K562 (cell line): ENCODE data around the gene NRM. TPM values are rescaled to one million over a fixed set of nuclear protein-coding genes. Genes with fewer than 3 reads are reported as not detected.
A peak's percentile ranks its signal among the peaks of the same experiment; 100 is the strongest.

ENCODE experiments used
- ATAC-seq: fragments of 200-7000 bp; cut with Tn5 transposase; 3 replicates; pipeline ENCODE4 v1.9.1; 2020; ENCODE audit warnings: moderate library complexity
- BruUV-seq: library from RNA; stranded (reverse); fragments of 400-500 nt; replicated peaks from 2 replicates; lab custom pipeline; 2021; lab: Mats Ljungman, UMichigan
- CTCF ChIA-PET: fragments of 300-600 bp; formaldehyde crosslinking; extraction: SDS; loops from one replicate; lab custom pipeline; 2021; ENCODE audit warnings: low intra/inter-chr PET ratio; lab: Yijun Ruan, JAX
- POLR2A ChIA-PET: fragments of 300-600, 350-650 bp; sonication (Branson Sonifier 250); formaldehyde crosslinking; extraction: SDS; loops from one replicate; lab custom pipeline; 2021; ENCODE audit warnings: antibody characterized with exemption, inconsistent platforms; lab: Yijun Ruan, JAX
- DNase-seq, 4 experiments: peaks; one replicate each; pipeline versions ENCODE4 v3.0.0 to v3.0.0-alpha.2; 2011 to 2018; ENCODE audit warnings: low spot score in 3 of 4, mixed read lengths in 3 of 4; ENCODE audit errors: extremely low read depth in 1 of 4
- FAIRE-seq: peaks from 2 replicates; lab custom pipeline; 2011; peaks lifted over from hg19 to GRCh38; lab: Jason Lieb, UNC
- H2AFZ ChIP-seq: 2 replicates; pipeline ENCODE4 v1.6.0; 2011; ENCODE audit warnings: low read depth, low read length, control low read depth, inconsistent platforms
- H3K27ac ChIP-seq: fragments of 200-600 bp; 3 replicates; pipeline ENCODE4 v1.8.0; 2011; ENCODE audit warnings: low read depth, mild to moderate bottlenecking, control low read depth, inconsistent platforms, low read length, moderate library complexity, mixed read lengths; ENCODE audit errors: extremely low read depth
- H3K27me3 ChIP-seq, 2 experiments: fragments of 300-600 bp in 1 of 2; 2 replicates in 1 of 2; 3 replicates in 1 of 2; pipeline versions ENCODE4 v1.6.0 to v1.8.0; 2011; ENCODE audit warnings: inconsistent platforms in 2 of 2, low read length in 2 of 2, mild to moderate bottlenecking in 1 of 2, mixed read lengths in 1 of 2, moderate library complexity in 1 of 2; ENCODE audit not compliant: control insufficient read depth in 2 of 2, insufficient read depth in 2 of 2
- H3K36me3 ChIP-seq: fragments of 300-600 bp; 3 replicates; pipeline ENCODE4 v1.8.0; 2011; ENCODE audit warnings: mild to moderate bottlenecking, low read length, inconsistent platforms; ENCODE audit not compliant: control insufficient read depth, insufficient read depth
- H3K4me1 ChIP-seq, 2 experiments: fragments of 200-600 bp in 1 of 2; replicated peaks in 1 of 2; 2 replicates in 1 of 2; 3 replicates in 1 of 2; pipeline versions ENCODE4 v1.5.1 to v1.8.0; 2011; ENCODE audit warnings: inconsistent platforms in 2 of 2, low read length in 2 of 2, mild to moderate bottlenecking in 1 of 2, mixed read lengths in 1 of 2, moderate library complexity in 1 of 2; ENCODE audit not compliant: control insufficient read depth in 2 of 2, insufficient read depth in 2 of 2
- H3K4me2 ChIP-seq: 2 replicates; pipeline ENCODE4 v1.6.1; 2011; ENCODE audit warnings: low read length, control low read depth, inconsistent platforms, mixed read lengths; ENCODE audit not compliant: insufficient read depth
- H3K4me3 ChIP-seq: fragments of 200-600 bp; sonication (generic), shearing (Covaris generic); 2 replicates; pipeline ENCODE4 v1.5.1; 2016; ENCODE audit warnings: control low read depth, inconsistent platforms
- H3K79me2 ChIP-seq: fragments of 200-600 bp; 3 replicates; pipeline ENCODE4 v1.8.0; 2011; ENCODE audit warnings: low read length, inconsistent platforms; ENCODE audit not compliant: control insufficient read depth, insufficient read depth
- H3K9ac ChIP-seq, 2 experiments: 2 replicates each; pipeline versions ENCODE4 v1.6.0 to v1.6.1; 2011; ENCODE audit warnings: low read depth in 2 of 2, low read length in 2 of 2, control low read depth in 1 of 2, inconsistent platforms in 1 of 2, mild to moderate bottlenecking in 1 of 2, mixed read lengths in 1 of 2; ENCODE audit not compliant: insufficient read depth in 1 of 2
- H3K9me1 ChIP-seq: one replicate; pipeline ENCODE4 v1.6.0; 2011; ENCODE audit warnings: inconsistent platforms, mild to moderate bottlenecking, low read length, moderate library complexity; ENCODE audit not compliant: control insufficient read depth, insufficient read depth
- H3K9me3 ChIP-seq: replicated peaks from 2 replicates; pipeline ENCODE4 v1.5.1; 2011; ENCODE audit warnings: low read depth, low read length, inconsistent platforms; ENCODE audit not compliant: control insufficient read depth, insufficient read depth
- H4K20me1 ChIP-seq: replicated peaks from 2 replicates; pipeline ENCODE4 v1.6.1; 2011; ENCODE audit warnings: low read length, inconsistent platforms, mixed read lengths; ENCODE audit not compliant: control insufficient read depth, insufficient read depth
- ARID2 ChIP-seq: fragments of 450-650 bp; IDR thresholded peaks from 2 replicates; pipeline ENCODE4 v1.6.1; 2017; ENCODE audit warnings: antibody characterized with exemption, mild to moderate bottlenecking
- CHCHD3 ChIP-seq: fragments of 250-450 bp; sonication (Bioruptor Pico); IDR thresholded peaks from 2 replicates; pipeline ENCODE4 v2.1.2; 2022; ENCODE audit warnings: mild to moderate bottlenecking
- FOXP1 ChIP-seq: sonication (generic); formaldehyde crosslinking; IDR thresholded peaks from 2 replicates; pipeline ENCODE4 v1.8.0; 2022; ENCODE audit warnings: mild to moderate bottlenecking, missing genetic modification reagents
- KDM4B ChIP-seq, 2 experiments: fragments of 450-650 bp in 1 of 2; sonication (generic) in 1 of 2; IDR thresholded peaks; 2 replicates each; pipeline ENCODE4 v1.6.1; 2016 to 2017; ENCODE audit warnings: borderline replicate concordance in 2 of 2, antibody characterized with exemption in 1 of 2, low read depth in 1 of 2, mild to moderate bottlenecking in 1 of 2
- NFIC ChIP-seq: fragments of 450-650 bp; IDR thresholded peaks from 2 replicates; pipeline ENCODE4 v1.6.1; 2017; ENCODE audit warnings: mild to moderate bottlenecking, inconsistent platforms
- NR4A1 ChIP-seq, 2 experiments: fragments of 250-450 bp in 1 of 2; fragments of 450-650 bp in 1 of 2; sonication (Bioruptor Pico) in 1 of 2; IDR thresholded peaks; 2 replicates each; pipeline versions ENCODE4 v1.4.0 to v1.6.1; 2016 to 2020; ENCODE audit warnings: mild to moderate bottlenecking in 2 of 2, missing compliant biosample characterization in 1 of 2, missing genetic modification characterization in 1 of 2, moderate library complexity in 1 of 2
- RAD21 ChIP-seq, 2 experiments: fragments of 250-450 bp in 1 of 2; fragments of 450-650 bp in 1 of 2; sonication (Bioruptor Pico) in 1 of 2; formaldehyde crosslinking in 1 of 2; IDR thresholded peaks in 1 of 2; conservative IDR thresholded peaks in 1 of 2; 2 replicates each; pipeline versions ENCODE4 v1.4.0 to v1.8.0; 2020 to 2022; ENCODE audit warnings: mild to moderate bottlenecking in 2 of 2, moderate library complexity in 1 of 2
- RUNX1 ChIP-seq: sonication (generic); IDR thresholded peaks from 2 replicates; pipeline ENCODE4 v1.6.1; 2016; ENCODE audit warnings: antibody characterized with exemption, low read depth
- SMC3 ChIP-seq: conservative IDR thresholded peaks from 2 replicates; pipeline ENCODE4 v1.6.1; 2011; ENCODE audit warnings: low read depth, low read length, improper control_type of control experiment; ENCODE audit not compliant: insufficient read depth
- TCF7 ChIP-seq: sonication (generic); IDR thresholded peaks from 2 replicates; pipeline ENCODE4 v1.6.1; 2016; ENCODE audit warnings: antibody characterized with exemption, borderline replicate concordance
- ZNF695 ChIP-seq: fragments of 450-650 bp; formaldehyde crosslinking; IDR thresholded peaks from 2 replicates; pipeline ENCODE4 v1.4.0; 2020; ENCODE audit warnings: mild to moderate bottlenecking, moderate library complexity
- ZNF766 ChIP-seq: fragments of 200-800 bp; sonication (Bioruptor generic); conservative IDR thresholded peaks from 2 replicates; pipeline ENCODE4 v1.6.1; 2016; ENCODE audit warnings: missing genetic modification characterization, missing compliant biosample characterization
- WGBS: fragments of 100-300 bp; shearing (Covaris generic); methylation state at CpG from one replicate; pipeline ENCODE4 v1.1.6; 2016; ENCODE audit warnings: low coverage, mixed read lengths; ENCODE audit not compliant: insufficient coverage; ENCODE audit errors: missing lambda C conversion rate; 5-methylcytosine and 5-hydroxymethylcytosine counted together
- in situ Hi-C: fragments of 300-500 bp; cut with MboI; formaldehyde crosslinking; loops from 4 replicates; pipeline ENCODE4 v1.15.0; 2018; ENCODE audit warnings: inconsistent platforms, mixed read lengths
- intact Hi-C: fragments of 100-400 bp; cut with micrococcal nuclease; formaldehyde crosslinking; loops from 2 replicates; pipeline ENCODE4 v1.14.2; 2022
- polyA plus RNA-seq, 8 experiments: library from polyadenylated mRNA; depleted of rRNA in 4 of 8; stranded (reverse) in 5 of 8; unstranded in 3 of 8; fragments of >200 nt; fragmentation: Nextera tagmentation in 2 of 8; fragmentation: Illumina TruSeq in 1 of 8; extraction: Ambion mirVana in 2 of 8; extraction: Trizol in 1 of 8; gene quantifications; 2 replicates each; pipeline versions ENCODE4 v1.2.1 to v1.2.3, GENCODE V29; 2011 to 2014; ENCODE audit warnings: inconsistent platforms in 1 of 8, missing spikeins in 1 of 8
- total RNA-seq, 7 experiments: library from RNA; depleted of rRNA in 6 of 7; stranded (reverse); fragments of >200 nt in 6 of 7; fragmentation: Illumina TruSeq in 2 of 7; extraction: Trizol in 2 of 7; gene quantifications; 2 replicates each; pipeline versions ENCODE4 v1.2.1 to v1.2.3, GENCODE V29; 2011 to 2021; ENCODE audit warnings: low replicate concordance in 1 of 7
- TF ChIP-seq, protein P1 (sequence below), 3 experiments: IDR thresholded peaks in 2 of 3; conservative IDR thresholded peaks in 1 of 3; 2 replicates each; pipeline ENCODE4 v1.5.1; 2011 to 2012; ENCODE audit warnings: low read length in 3 of 3, mild to moderate bottlenecking in 3 of 3, control low read depth in 2 of 3, improper control_type of control experiment in 1 of 3, inconsistent platforms in 1 of 3, low read depth in 1 of 3, mixed read lengths in 1 of 3, moderate library complexity in 1 of 3; ENCODE audit not compliant: insufficient read depth in 2 of 3
- TF ChIP-seq, protein P2 (sequence below): sonication (generic); formaldehyde crosslinking; IDR thresholded peaks from 2 replicates; pipeline ENCODE4 v1.8.1; 2023; ENCODE audit warnings: mild to moderate bottlenecking, missing genetic modification reagents

The NRM gene
- total and polyA plus RNA-seq, 9 of the 15 experiments (the other 6 are each of a cell fraction or from before 2014, with no cell fraction given) = 9.7 to 58.2 (median 18.1) TPM

DNA sequence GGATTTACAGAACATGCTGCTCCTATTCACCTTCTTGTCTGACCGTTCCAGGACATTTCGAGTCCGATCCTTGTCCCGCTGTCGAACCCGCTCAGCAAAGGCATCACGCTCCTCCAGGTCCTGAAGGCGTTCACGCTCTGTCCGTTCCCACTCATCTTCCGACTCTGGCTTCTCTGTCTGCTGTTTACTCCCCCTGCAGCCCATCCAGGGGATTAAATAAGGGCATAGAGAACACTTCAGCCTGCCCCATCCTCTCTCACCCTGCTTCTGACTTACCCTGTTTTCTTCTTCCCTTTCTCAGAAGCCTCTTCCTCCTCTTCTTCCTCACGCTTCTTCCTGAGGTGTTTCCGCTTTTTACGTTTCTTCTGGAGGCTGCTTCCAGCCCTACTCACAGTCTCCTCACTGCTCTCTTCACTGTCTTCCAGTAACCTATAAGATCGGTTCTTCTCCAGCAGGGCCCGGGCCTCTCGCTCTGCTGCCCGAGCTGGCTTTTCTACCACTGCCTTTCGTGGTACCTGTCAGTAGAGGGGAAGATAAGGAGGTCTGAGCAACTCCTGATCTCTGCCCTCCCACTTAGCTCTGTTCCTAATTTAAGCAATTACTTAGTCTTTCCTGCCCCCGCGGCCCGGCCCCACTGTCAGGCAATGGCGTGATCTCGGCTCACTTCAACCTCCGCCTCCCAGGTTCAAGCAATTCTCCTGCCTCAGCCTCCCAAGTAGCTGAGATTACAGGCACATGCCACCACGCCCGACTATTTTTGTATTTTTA lies 19.8 kb downstream of the NRM start:
- in situ Hi-C loops = loop anchor here (5.0 to 10.0 kb wide), 3 partner anchors 54 to 414 kb away; partner anchors contain the start of gene TUBB
- WGBS = 81% methylated on average over 27 of the region's 27 CpGs

More for the DNA sequence above, 19.8 kb downstream of the NRM start:
- ChIA-PET CTCF (interaction anchor here (0.6 kb wide), 1 partner anchor 154 kb away, joined by 3 read pairs; no protein-coding TSS in a partner anchor), POLR2A (interaction anchor here (1.8 to 2.5 kb wide), 3 partner anchors 14 to 58 kb away, joined by 8 to 21 read pairs (median 9); no protein-coding TSS in a partner anchor)
- peaks cover 6% of the 10 kb centered on the region for H3K9me1 ChIP-seq
- intact Hi-C loops = loop anchor here (5.0 kb wide), 1 partner anchor 114 kb away; the partner anchor contains the start of genes GNL1 and PRR3
- peak; percentile 29; the same call in 2 of the 3 replicates for ATAC-seq
- TF ChIP-seq ZNF695 (no peak), FOXP1 (CRISPR knock-in tag) (no peak), CHCHD3 (CRISPR knock-in tag) (no peak), KDM4B (IDR thresholded peaks at IDR 0.05; ENCODE audit: borderline replicate concordance in 2 of 2, low read depth in 1 of 2) (no peak), RUNX1 (no peak), SMC3 (0 out of 2 replicates have a peak, but pooled peaks have one; percentile 13), ZNF766 (CRISPR knock-in tag) (no peak), RAD21 (CRISPR knock-in tag; conservative IDR thresholded peaks at IDR 0.05 in 1 of 2, IDR thresholded peaks at IDR 0.05 in 1 of 2) (peak in 1 of 2 experiments; percentile 16; a peak in 2 of 4 replicates), TCF7 (peak; percentile 52; the same call in 1 of the 2 replicates), NR4A1 (CRISPR knock-in tag; IDR thresholded peaks at IDR 0.05) (no peak), NR4A1 (tag; IDR thresholded peaks at IDR 0.05) (no peak), NFIC (0 out of 2 replicates have a peak, but pooled peaks have one; percentile 7), ARID2 (no peak)
- TF ChIP-seq, protein P1, sequence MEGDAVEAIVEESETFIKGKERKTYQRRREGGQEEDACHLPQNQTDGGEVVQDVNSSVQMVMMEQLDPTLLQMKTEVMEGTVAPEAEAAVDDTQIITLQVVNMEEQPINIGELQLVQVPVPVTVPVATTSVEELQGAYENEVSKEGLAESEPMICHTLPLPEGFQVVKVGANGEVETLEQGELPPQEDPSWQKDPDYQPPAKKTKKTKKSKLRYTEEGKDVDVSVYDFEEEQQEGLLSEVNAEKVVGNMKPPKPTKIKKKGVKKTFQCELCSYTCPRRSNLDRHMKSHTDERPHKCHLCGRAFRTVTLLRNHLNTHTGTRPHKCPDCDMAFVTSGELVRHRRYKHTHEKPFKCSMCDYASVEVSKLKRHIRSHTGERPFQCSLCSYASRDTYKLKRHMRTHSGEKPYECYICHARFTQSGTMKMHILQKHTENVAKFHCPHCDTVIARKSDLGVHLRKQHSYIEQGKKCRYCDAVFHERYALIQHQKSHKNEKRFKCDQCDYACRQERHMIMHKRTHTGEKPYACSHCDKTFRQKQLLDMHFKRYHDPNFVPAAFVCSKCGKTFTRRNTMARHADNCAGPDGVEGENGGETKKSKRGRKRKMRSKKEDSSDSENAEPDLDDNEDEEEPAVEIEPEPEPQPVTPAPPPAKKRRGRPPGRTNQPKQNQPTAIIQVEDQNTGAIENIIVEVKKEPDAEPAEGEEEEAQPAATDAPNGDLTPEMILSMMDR (IDR thresholded peaks at IDR 0.05 in 2 of 3, conservative IDR thresholded peaks at IDR 0.05 in 1 of 3; ENCODE audit: insufficient read depth in 2 of 3, low read depth in 1 of 3, low read length in 3 of 3) = peak in 2 of 3 experiments; percentile 38 to 66; a peak in 4 of 6 replicates
- TF ChIP-seq, protein P2, sequence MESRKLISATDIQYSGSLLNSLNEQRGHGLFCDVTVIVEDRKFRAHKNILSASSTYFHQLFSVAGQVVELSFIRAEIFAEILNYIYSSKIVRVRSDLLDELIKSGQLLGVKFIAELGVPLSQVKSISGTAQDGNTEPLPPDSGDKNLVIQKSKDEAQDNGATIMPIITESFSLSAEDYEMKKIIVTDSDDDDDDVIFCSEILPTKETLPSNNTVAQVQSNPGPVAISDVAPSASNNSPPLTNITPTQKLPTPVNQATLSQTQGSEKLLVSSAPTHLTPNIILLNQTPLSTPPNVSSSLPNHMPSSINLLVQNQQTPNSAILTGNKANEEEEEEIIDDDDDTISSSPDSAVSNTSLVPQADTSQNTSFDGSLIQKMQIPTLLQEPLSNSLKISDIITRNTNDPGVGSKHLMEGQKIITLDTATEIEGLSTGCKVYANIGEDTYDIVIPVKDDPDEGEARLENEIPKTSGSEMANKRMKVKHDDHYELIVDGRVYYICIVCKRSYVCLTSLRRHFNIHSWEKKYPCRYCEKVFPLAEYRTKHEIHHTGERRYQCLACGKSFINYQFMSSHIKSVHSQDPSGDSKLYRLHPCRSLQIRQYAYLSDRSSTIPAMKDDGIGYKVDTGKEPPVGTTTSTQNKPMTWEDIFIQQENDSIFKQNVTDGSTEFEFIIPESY (CRISPR knock-in tag) = peak; percentile 98
- TF ChIP-seq, all 486 proteins: peak for 6
- Histone ChIP-seq H4K20me1 (no peaks in the 10 kb centered on the region), H3K27ac (no peak overlapping the region), H3K36me3 (peaks cover 40% of the 10 kb centered on the region), H2AFZ (no peak overlapping the region), H3K27me3 (no peaks in the 10 kb centered on the region), H3K4me3 (no peak overlapping the region), H3K79me2 (peaks cover 20% of the 10 kb centered on the region), H3K9ac (peak overlapping the region in 1 of 2 experiments; percentile 11; a peak in 1 of 4 replicates), H3K4me1 (peaks cover 7 to 27% of the 10 kb centered on the region in 2 experiments), H3K9me3 (no peaks in the 10 kb centered on the region), H3K4me2 (no peak overlapping the region)
- DNase-seq (peak in 2 of 4 experiments; percentile 49 to 60), FAIRE-seq (peak; percentile 37)
- no TSS peak for BruUV-seq
